ENCODE results near the gene PHIP.
A peak's percentile ranks its signal among the peaks of the same experiment; 100 is the strongest.
"Not testable (repeated sequence)": the region's sequence is repeated elsewhere in the genome, so short reads cannot be mapped to it uniquely, and the experiment has no call there.

PHIP gene

GRCh38 chr6:78925317-78925716 is 152.7 kb downstream of the PHIP start:
- DNase-seq (ENCODE audit: low spot score) = no peak

GRCh38 chr6:78921168-78921567 is 156.9 kb downstream of the PHIP start:
- DNase-seq (ENCODE audit: low spot score) = not testable (repeated sequence)

- no peak for DNase-seq (ENCODE audit: low spot score)
These were observed 160.3 kb downstream of the PHIP start for GRCh38 chr6:78917788-78918187.

GRCh38 chr6:78916411-78916810 is 161.6 kb downstream of the PHIP start:
- no peak for DNase-seq (ENCODE audit: low spot score)

GRCh38 chr6:78911218-78911940 is 166.7 kb downstream of the PHIP start:
- peak; percentile 18 for DNase-seq (ENCODE audit: low spot score)

- peak; percentile 77 for DNase-seq (ENCODE audit: low spot score)
These were observed 167.4 kb downstream of the PHIP start for GRCh38 chr6:78910591-78911171.

GRCh38 chr6:78910010-78910409 is 168.0 kb downstream of the PHIP start:
- peak; percentile 9 for DNase-seq (ENCODE audit: low spot score)

GRCh38 chr6:78909391-78909790 is 168.7 kb downstream of the PHIP start:
- peak; percentile 62 for DNase-seq (ENCODE audit: low spot score)

- no peak for DNase-seq (ENCODE audit: low spot score)
These were observed 169.4 kb downstream of the PHIP start for GRCh38 chr6:78908621-78909020.

GRCh38 chr6:78896227-78896626 is 181.8 kb downstream of the PHIP start:
- DNase-seq (ENCODE audit: low spot score) = no peak

GRCh38 chr6:78889901-78890300 is 188.2 kb downstream of the PHIP start:
- not testable (repeated sequence) for DNase-seq (ENCODE audit: low spot score)

All from AG20443 (cell line).